Measurements from ENCODE around the gene RNF11.
A peak's percentile ranks its signal among the peaks of the same experiment; 100 is the strongest.

RNF11 gene

GRCh38 chr1:51263147-51263877, 27.2 kb downstream of the RNF11 start:
- DNase-seq (ENCODE audit: low read depth), result no peak

GRCh38 chr1:51264451-51264850, 28.4 kb downstream of the RNF11 start:
- no peak for TF ChIP-seq CTCF (IDR thresholded peaks at IDR 0.05; ENCODE audit: low read depth, low read length, missing control alignments)
- in situ Hi-C loops (cut with HindIII; ENCODE audit: low sequenced_read_pairs), result no loop called here
- H3K4me3 ChIP-seq (ENCODE audit: low read depth, low read length), result no peak overlapping the region
- peak; percentile 93 for DNase-seq (ENCODE audit: low read depth)

More at GRCh38 chr1:51263147-51263877, 27.2 kb downstream of the RNF11 start:
- TF ChIP-seq CTCF (IDR thresholded peaks at IDR 0.05; ENCODE audit: low read depth, low read length, missing control alignments), result no peak
- in situ Hi-C loops (cut with HindIII; ENCODE audit: low sequenced_read_pairs), result no loop called here
- H3K4me3 ChIP-seq (ENCODE audit: low read depth, low read length), result no peak overlapping the region

- TF ChIP-seq CTCF (IDR thresholded peaks at IDR 0.05; ENCODE audit: low read depth, low read length, missing control alignments), result no peak
- H3K4me3 ChIP-seq (ENCODE audit: low read depth, low read length), result no peak overlapping the region
- in situ Hi-C loops (cut with HindIII; ENCODE audit: low sequenced_read_pairs), result no loop called here
- DNase-seq (ENCODE audit: low read depth), result no peak
Measured at GRCh38 chr1:51265618-51266017, 29.5 kb downstream of the RNF11 start.

GRCh38 chr1:51266181-51266580, 30.1 kb downstream of the RNF11 start:
- TF ChIP-seq CTCF (IDR thresholded peaks at IDR 0.05; ENCODE audit: low read depth, low read length, missing control alignments), result no peak
- no peak for DNase-seq (ENCODE audit: low read depth)
- no peak overlapping the region for H3K4me3 ChIP-seq (ENCODE audit: low read depth, low read length)
- in situ Hi-C loops (cut with HindIII; ENCODE audit: low sequenced_read_pairs), result no loop called here

GRCh38 chr1:51266791-51267190, 30.7 kb downstream of the RNF11 start:
- DNase-seq (ENCODE audit: low read depth), result no peak
- TF ChIP-seq CTCF (IDR thresholded peaks at IDR 0.05; ENCODE audit: low read depth, low read length, missing control alignments), result no peak
- in situ Hi-C loops (cut with HindIII; ENCODE audit: low sequenced_read_pairs), result no loop called here
- H3K4me3 ChIP-seq (ENCODE audit: low read depth, low read length), result no peak overlapping the region

- DNase-seq (ENCODE audit: low read depth), result no peak
- TF ChIP-seq CTCF (IDR thresholded peaks at IDR 0.05; ENCODE audit: low read depth, low read length, missing control alignments), result no peak
- H3K4me3 ChIP-seq (ENCODE audit: low read depth, low read length), result no peak overlapping the region
- in situ Hi-C loops (cut with HindIII; ENCODE audit: low sequenced_read_pairs), result no loop called here
Measured at GRCh38 chr1:51268634-51269033, 32.6 kb downstream of the RNF11 start.
